HEK293 (cell line): ENCODE data around the gene MORN3.
"Not testable (repeated sequence)": the region's sequence is repeated elsewhere in the genome, so short reads cannot be mapped to it uniquely, and the experiment has no call there.

ENCODE experiments used
- CTCF ChIA-PET: fragments of 350-600 bp; formaldehyde crosslinking; extraction: SDS; loops from one replicate; lab custom pipeline; 2021; ENCODE audit warnings: antibody characterized with exemption; lab: Yijun Ruan, JAX
- POLR2A ChIA-PET: fragments of 300-600 bp; formaldehyde crosslinking; extraction: SDS; loops from one replicate; lab custom pipeline; 2020; ENCODE audit warnings: antibody characterized with exemption, inconsistent platforms; lab: Yijun Ruan, JAX
- H3K27ac ChIP-seq: fragments of 200-500 bp; sonication (Bioruptor generic); 2 replicates; pipeline ENCODE4 v1.5.1; 2014; ENCODE audit warnings: low read depth, low read length, control low read depth, inconsistent platforms; ENCODE audit errors: extremely low read depth
- H3K36me3 ChIP-seq, 2 experiments: fragments of 200-500 bp in 1 of 2; sonication (Bioruptor generic) in 1 of 2; 1 replicate in 1 of 2; 2 replicates in 1 of 2; pipeline ENCODE4 v1.5.1; 2014 to 2017; ENCODE audit warnings: inconsistent platforms in 2 of 2, low read length in 2 of 2; ENCODE audit not compliant: control insufficient read depth in 2 of 2, insufficient read depth in 1 of 2
- H3K4me1 ChIP-seq: fragments of 200-500 bp; sonication (Bioruptor generic); 2 replicates; pipeline ENCODE4 v1.5.1; 2014; ENCODE audit warnings: mild to moderate bottlenecking, low read length, inconsistent platforms; ENCODE audit not compliant: control insufficient read depth, insufficient read depth
- H3K4me3 ChIP-seq: 2 replicates; pipeline ENCODE4 v1.5.1; 2011; ENCODE audit warnings: low read depth, mild to moderate bottlenecking, control low read depth, low read length, moderate library complexity
- H3K9me3 ChIP-seq: fragments of 200-500 bp; sonication (Bioruptor generic); 2 replicates; pipeline ENCODE4 v1.5.1; 2014; ENCODE audit warnings: low read depth, low read length, inconsistent platforms; ENCODE audit not compliant: control insufficient read depth, insufficient read depth
- GLIS2 ChIP-seq: fragments of 450-650 bp; formaldehyde crosslinking; IDR thresholded peaks from 2 replicates; pipeline ENCODE4 v1.5.1; 2016; ENCODE audit warnings: missing biosample characterization, missing genetic modification characterization
- KLF16 ChIP-seq: fragments of 450-650 bp; formaldehyde crosslinking; IDR thresholded peaks from 2 replicates; pipeline ENCODE4 v1.5.1; 2017; ENCODE audit warnings: missing biosample characterization, missing genetic modification characterization
- KLF8 ChIP-seq: fragments of 450-650 bp; formaldehyde crosslinking; IDR thresholded peaks from 2 replicates; pipeline ENCODE4 v1.5.1; 2016; ENCODE audit warnings: missing biosample characterization, missing genetic modification characterization
- SALL2 ChIP-seq: fragments of 450-650 bp; formaldehyde crosslinking; IDR thresholded peaks from 2 replicates; pipeline ENCODE4 v1.5.0; 2017; ENCODE audit warnings: missing biosample characterization, mild to moderate bottlenecking, missing genetic modification characterization, borderline replicate concordance
- ZNF121 ChIP-seq: fragments of 450-650 bp; formaldehyde crosslinking; IDR thresholded peaks from 2 replicates; pipeline ENCODE4 v1.5.1; 2016; ENCODE audit warnings: missing biosample characterization, missing genetic modification characterization
- ZNF521 ChIP-seq: fragments of 450-650 bp; formaldehyde crosslinking; IDR thresholded peaks from 2 replicates; pipeline ENCODE4 v1.5.1; 2017; ENCODE audit warnings: missing biosample characterization, mild to moderate bottlenecking, missing genetic modification characterization
- ZNF549 ChIP-seq: fragments of 450-650 bp; IDR thresholded peaks from 2 replicates; pipeline ENCODE4 v1.5.1; 2018; ENCODE audit warnings: missing biosample characterization, missing genetic modification characterization, mild to moderate bottlenecking, inconsistent platforms, moderate library complexity
- ZNF560 ChIP-seq: fragments of 450-650 bp; formaldehyde crosslinking; IDR thresholded peaks from 2 replicates; pipeline ENCODE4 v1.5.1; 2017; ENCODE audit warnings: missing biosample characterization, missing genetic modification characterization, borderline replicate concordance
- ZNF623 ChIP-seq: fragments of 450-650 bp; formaldehyde crosslinking; IDR thresholded peaks from 2 replicates; pipeline ENCODE4 v1.5.1; 2016; ENCODE audit warnings: missing biosample characterization, missing genetic modification characterization
- ZNF624 ChIP-seq: fragments of 450-650 bp; formaldehyde crosslinking; IDR thresholded peaks from 2 replicates; pipeline ENCODE4 v1.5.1; 2017; ENCODE audit warnings: missing biosample characterization, missing genetic modification characterization
- ZNF629 ChIP-seq: fragments of 450-650 bp; formaldehyde crosslinking; IDR thresholded peaks from 2 replicates; pipeline ENCODE4 v1.5.1; 2017; ENCODE audit warnings: missing biosample characterization, missing genetic modification characterization
- ZNF654 ChIP-seq: fragments of 450-650 bp; formaldehyde crosslinking; IDR thresholded peaks from 2 replicates; pipeline ENCODE4 v1.5.1; 2016; ENCODE audit warnings: low read depth, missing biosample characterization, missing genetic modification characterization
- ZNF670 ChIP-seq: fragments of 450-650 bp; formaldehyde crosslinking; IDR thresholded peaks from 2 replicates; pipeline ENCODE4 v1.5.1; 2016; ENCODE audit warnings: missing biosample characterization, missing genetic modification characterization, low read depth
- TF ChIP-seq, protein P1 (sequence below): fragments of 450-650 bp; formaldehyde crosslinking; IDR thresholded peaks from 2 replicates; pipeline ENCODE4 v1.5.1; 2016; ENCODE audit warnings: missing biosample characterization, missing genetic modification characterization
- TF ChIP-seq, protein P2 (sequence below): fragments of 450-650 bp; formaldehyde crosslinking; IDR thresholded peaks from 2 replicates; pipeline ENCODE4 v1.5.1; 2016; ENCODE audit warnings: missing biosample characterization, missing genetic modification characterization
- TF ChIP-seq, protein P3 (sequence below): fragments of 450-650 bp; formaldehyde crosslinking; IDR thresholded peaks from 2 replicates; pipeline ENCODE4 v1.5.1; 2016; ENCODE audit warnings: missing biosample characterization, missing genetic modification characterization, borderline replicate concordance
- TF ChIP-seq, protein P4 (sequence below): fragments of 450-650 bp; formaldehyde crosslinking; IDR thresholded peaks from 2 replicates; pipeline ENCODE4 v1.5.1; 2016; ENCODE audit warnings: missing biosample characterization, missing genetic modification characterization

Gene MORN3

DNA sequence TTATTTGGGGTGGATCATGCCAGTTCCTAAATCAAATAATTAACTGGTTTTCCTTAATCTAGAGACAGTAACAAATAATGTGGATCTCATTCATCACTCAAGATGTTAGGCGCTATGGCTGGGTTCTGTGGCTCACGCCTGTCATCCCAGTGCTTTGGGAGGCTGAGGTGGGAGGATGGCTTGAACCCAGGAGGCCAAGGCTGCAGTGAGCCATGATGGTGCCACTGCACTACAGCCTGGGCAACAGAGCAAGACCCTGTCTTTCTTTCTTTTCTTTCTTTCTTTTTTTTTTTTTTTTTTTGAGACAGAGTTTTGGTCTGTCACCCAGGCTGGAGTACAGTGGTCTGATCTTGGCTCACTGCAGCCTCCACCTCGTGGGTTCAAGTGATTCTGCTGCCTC, 23.3 kb upstream of the MORN3 start:
- not testable (repeated sequence) for H3K4me1 ChIP-seq, H3K4me3 ChIP-seq, H3K9me3 ChIP-seq, H3K36me3 ChIP-seq, H3K27ac ChIP-seq
- POLR2A ChIA-PET: interaction anchor here (0.6 kb wide), 1 partner anchor 27 kb away, joined by 4 read pairs; no protein-coding TSS in a partner anchor
- TF ChIP-seq ZNF121 (tag by site-specific recombination): peak; percentile 80
- CTCF ChIA-PET: interaction anchor here (0.5 to 18.2 kb wide), 7 partner anchors 27 to 430 kb away, joined by 3 to 205 read pairs (median 5); partner anchors contain the start of genes PSMD9 and RHOF

DNA sequence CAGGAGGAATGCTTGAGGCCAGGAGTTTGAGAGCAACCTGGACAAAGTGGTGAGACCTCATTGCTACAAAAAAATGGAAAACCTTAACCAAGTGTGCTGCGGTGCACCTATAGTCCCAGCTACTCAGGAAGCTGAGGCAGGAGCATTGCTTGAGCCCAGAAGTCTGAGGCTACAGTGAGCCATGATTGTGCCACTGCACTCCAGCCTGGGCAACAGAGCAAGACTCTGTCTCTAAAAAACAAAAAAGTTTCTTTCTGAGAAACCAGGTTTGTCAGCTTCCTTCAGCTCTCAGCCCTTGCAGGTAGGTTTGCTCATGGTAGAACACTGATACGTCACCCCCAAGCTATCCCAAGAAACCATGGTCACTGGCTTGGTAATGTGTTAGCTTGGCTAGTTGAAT, 20.0 kb upstream of the MORN3 start:
- no peaks in the 10 kb centered on the region for H3K36me3 ChIP-seq
- CTCF ChIA-PET: interaction anchor here (0.7 to 18.2 kb wide), 4 partner anchors 84 to 140 kb away, joined by 3 to 205 read pairs (median 4); partner anchors contain the start of gene RHOF
- H3K4me1 ChIP-seq: peaks cover 6% of the 10 kb centered on the region; the same call in 1 of the 2 replicates
- TF ChIP-seq KLF16 (no peak), ZNF121 (tag by site-specific recombination) (peak; percentile 86), ZNF623 (tag by site-specific recombination) (no peak)
- H3K4me3 ChIP-seq: no peak overlapping the region
- POLR2A ChIA-PET: no interaction called here
- H3K9me3 ChIP-seq: no peaks in the 10 kb centered on the region
- H3K27ac ChIP-seq: no peak overlapping the region

DNA sequence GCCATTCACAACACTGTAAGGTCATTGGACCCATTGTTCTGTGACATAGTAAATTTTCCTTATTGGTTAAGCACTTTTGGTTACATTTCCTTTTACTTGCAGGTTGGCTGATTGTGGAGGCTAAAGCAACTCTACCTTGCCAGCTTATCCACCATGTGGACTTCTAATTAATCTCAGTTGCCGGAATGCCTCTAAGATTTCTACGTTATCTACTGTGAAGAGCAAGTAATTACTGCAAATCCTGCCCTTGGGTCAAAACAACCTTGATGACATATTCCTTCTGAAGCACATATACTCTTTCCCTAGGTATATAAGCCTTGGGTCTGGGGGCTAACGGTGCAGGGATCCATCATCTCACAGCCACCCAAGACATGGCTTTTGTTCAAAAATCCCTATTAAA, 19.5 kb upstream of the MORN3 start:
- H3K4me1 ChIP-seq: peaks cover 6% of the 10 kb centered on the region; the same call in 1 of the 2 replicates
- TF ChIP-seq, protein P1, sequence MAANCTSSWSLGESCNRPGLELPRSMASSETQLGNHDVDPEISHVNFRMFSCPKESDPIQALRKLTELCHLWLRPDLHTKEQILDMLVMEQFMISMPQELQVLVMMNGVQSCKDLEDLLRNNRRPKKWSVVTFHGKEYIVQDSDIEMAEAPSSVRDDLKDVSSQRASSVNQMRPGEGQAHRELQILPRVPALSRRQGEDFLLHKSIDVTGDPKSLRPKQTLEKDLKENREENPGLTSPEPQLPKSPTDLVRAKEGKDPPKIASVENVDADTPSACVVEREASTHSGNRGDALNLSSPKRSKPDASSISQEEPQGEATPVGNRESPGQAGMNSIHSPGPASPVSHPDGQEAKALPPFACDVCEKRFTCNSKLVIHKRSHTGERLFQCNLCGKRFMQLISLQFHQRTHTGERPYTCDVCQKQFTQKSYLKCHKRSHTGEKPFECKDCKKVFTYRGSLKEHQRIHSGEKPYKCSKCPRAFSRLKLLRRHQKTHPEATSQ (tag by site-specific recombination): no peak
- TF ChIP-seq ZNF670 (no peak), KLF8 (no peak), ZNF629 (tag by site-specific recombination) (no peak), GLIS2 (tag by site-specific recombination) (no peak), ZNF560 (no peak), ZNF549 (tag by site-specific recombination) (no peak), ZNF624 (no peak), ZNF521 (tag by site-specific recombination) (no peak), SALL2 (no peak), ZNF654 (tag by site-specific recombination) (no peak)
- TF ChIP-seq, protein P2, sequence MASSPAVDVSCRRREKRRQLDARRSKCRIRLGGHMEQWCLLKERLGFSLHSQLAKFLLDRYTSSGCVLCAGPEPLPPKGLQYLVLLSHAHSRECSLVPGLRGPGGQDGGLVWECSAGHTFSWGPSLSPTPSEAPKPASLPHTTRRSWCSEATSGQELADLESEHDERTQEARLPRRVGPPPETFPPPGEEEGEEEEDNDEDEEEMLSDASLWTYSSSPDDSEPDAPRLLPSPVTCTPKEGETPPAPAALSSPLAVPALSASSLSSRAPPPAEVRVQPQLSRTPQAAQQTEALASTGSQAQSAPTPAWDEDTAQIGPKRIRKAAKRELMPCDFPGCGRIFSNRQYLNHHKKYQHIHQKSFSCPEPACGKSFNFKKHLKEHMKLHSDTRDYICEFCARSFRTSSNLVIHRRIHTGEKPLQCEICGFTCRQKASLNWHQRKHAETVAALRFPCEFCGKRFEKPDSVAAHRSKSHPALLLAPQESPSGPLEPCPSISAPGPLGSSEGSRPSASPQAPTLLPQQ (tag by site-specific recombination): no peak
- TF ChIP-seq, protein P3, sequence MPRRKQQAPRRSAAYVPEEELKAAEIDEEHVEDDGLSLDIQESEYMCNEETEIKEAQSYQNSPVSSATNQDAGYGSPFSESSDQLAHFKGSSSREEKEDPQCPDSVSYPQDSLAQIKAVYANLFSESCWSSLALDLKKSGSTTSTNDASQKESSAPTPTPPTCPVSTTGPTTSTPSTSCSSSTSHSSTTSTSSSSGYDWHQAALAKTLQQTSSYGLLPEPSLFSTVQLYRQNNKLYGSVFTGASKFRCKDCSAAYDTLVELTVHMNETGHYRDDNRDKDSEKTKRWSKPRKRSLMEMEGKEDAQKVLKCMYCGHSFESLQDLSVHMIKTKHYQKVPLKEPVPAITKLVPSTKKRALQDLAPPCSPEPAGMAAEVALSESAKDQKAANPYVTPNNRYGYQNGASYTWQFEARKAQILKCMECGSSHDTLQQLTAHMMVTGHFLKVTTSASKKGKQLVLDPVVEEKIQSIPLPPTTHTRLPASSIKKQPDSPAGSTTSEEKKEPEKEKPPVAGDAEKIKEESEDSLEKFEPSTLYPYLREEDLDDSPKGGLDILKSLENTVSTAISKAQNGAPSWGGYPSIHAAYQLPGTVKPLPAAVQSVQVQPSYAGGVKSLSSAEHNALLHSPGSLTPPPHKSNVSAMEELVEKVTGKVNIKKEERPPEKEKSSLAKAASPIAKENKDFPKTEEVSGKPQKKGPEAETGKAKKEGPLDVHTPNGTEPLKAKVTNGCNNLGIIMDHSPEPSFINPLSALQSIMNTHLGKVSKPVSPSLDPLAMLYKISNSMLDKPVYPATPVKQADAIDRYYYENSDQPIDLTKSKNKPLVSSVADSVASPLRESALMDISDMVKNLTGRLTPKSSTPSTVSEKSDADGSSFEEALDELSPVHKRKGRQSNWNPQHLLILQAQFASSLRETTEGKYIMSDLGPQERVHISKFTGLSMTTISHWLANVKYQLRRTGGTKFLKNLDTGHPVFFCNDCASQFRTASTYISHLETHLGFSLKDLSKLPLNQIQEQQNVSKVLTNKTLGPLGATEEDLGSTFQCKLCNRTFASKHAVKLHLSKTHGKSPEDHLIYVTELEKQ (tag by site-specific recombination): no peak
- TF ChIP-seq, protein P4, sequence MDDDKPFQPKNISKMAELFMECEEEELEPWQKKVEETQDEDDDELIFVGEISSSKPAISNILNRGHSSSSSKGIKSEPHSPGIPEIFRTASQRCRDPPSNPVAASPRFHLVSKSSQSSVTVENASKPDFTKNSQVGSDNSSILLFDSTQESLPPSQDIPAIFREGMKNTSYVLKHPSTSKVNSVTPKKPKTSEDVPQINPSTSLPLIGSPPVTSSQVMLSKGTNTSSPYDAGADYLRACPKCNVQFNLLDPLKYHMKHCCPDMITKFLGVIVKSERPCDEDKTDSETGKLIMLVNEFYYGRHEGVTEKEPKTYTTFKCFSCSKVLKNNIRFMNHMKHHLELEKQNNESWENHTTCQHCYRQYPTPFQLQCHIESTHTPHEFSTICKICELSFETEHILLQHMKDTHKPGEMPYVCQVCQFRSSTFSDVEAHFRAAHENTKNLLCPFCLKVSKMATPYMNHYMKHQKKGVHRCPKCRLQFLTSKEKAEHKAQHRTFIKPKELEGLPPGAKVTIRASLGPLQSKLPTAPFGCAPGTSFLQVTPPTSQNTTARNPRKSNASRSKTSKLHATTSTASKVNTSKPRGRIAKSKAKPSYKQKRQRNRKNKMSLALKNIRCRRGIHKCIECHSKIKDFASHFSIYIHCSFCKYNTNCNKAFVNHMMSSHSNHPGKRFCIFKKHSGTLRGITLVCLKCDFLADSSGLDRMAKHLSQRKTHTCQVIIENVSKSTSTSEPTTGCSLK: no peak
- TF ChIP-seq, all 188 proteins: peak for 0
- no peaks in the 10 kb centered on the region for H3K36me3 ChIP-seq
- H3K9me3 ChIP-seq: no peaks in the 10 kb centered on the region
- no peak overlapping the region for H3K27ac ChIP-seq
- H3K4me3 ChIP-seq: no peak overlapping the region
- ChIA-PET CTCF (interaction anchor here (0.7 to 18.2 kb wide), 4 partner anchors 106 to 139 kb away, joined by 3 to 205 read pairs (median 4); partner anchors contain the start of gene RHOF), POLR2A (no interaction called here)

DNA sequence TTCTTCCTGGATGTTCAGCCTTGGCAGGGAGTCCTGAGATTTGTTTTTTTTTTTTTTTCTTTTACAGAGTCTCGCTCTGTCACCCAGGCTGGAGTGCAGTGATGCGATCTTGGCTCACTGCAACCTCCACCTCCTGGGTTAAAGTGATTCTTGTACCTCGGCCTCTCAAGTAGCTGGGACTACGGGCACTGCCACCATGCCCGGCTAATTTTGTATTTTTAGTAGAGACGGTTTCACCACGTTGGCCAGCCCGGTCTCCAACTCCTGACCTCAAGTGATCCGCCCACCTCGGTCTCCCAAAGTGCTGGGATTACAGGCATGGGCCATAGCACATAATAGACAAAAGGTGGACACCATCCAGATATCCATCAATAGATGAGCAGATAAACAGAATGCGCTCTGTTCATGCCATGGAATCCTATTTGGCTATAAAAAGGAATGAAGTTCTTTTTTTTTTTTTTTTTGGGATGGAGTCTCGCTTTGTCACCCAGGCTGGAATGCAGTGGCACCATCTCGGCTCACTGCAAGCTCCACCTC, 10.3 kb upstream of the MORN3 start:
- POLR2A ChIA-PET, H3K36me3 ChIP-seq, H3K9me3 ChIP-seq, H3K4me1 ChIP-seq, H3K27ac ChIP-seq, H3K4me3 ChIP-seq: not testable (repeated sequence)
- CTCF ChIA-PET: interaction anchor here (0.6 to 13.8 kb wide), 8 partner anchors 11 to 334 kb away, joined by 3 to 121 read pairs (median 6); partner anchors contain the start of gene MORN3
